Upper lobe of left lung (tissue), 6 donors: ENCODE measurements around the gene DENND2C. TPM values are rescaled to one million over a fixed set of nuclear protein-coding genes. Genes with fewer than 3 reads are reported as not detected.

Experiments
- ATAC-seq, 2 donors: fragments of 200-7000 bp; cut with Tn5 transposase; one replicate each; pipeline ENCODE4 v1.9.1; 2022; ENCODE audit warnings: mild to moderate bottlenecking in 2 of 2, moderate library complexity in 2 of 2; ENCODE audit not compliant: low FRiP score in 2 of 2
- DNase-seq, 2 donors: peaks; one replicate each; pipeline ENCODE4 v3.0.0-alpha.2; 2019 to 2020
- H3K27ac ChIP-seq, 4 donors: fragments of 200-600 bp; sonication (generic); one replicate each; pipeline ENCODE4 v1.5.1; 2016 to 2019
- H3K27me3 ChIP-seq, 4 donors: fragments of 200-600 bp; sonication (generic); one replicate each; pipeline ENCODE4 v1.5.1; 2017 to 2019
- H3K36me3 ChIP-seq, 4 donors: fragments of 200-600 bp; sonication (generic); one replicate each; pipeline ENCODE4 v1.5.1; 2016 to 2019
- H3K4me1 ChIP-seq, 4 donors: fragments of 200-600 bp; sonication (generic); one replicate each; pipeline ENCODE4 v1.5.1; 2018 to 2019
- H3K4me3 ChIP-seq, 4 donors: fragments of 200-600 bp; sonication (generic); one replicate each; pipeline ENCODE4 v1.5.1; 2017 to 2019; ENCODE audit warnings: mild to moderate bottlenecking in 2 of 4, moderate library complexity in 1 of 4
- H3K9me3 ChIP-seq, 4 donors: fragments of 200-600 bp; sonication (generic); one replicate each; pipeline ENCODE4 v1.5.1; 2018 to 2019
- CTCF ChIP-seq, 6 experiments: fragments of 450-650 bp in 4 of 6; fragments of 200-600 bp in 2 of 6; sonication (generic) in 2 of 6; IDR thresholded peaks; one replicate each; pipeline ENCODE4 v1.5.1; 2016 to 2019; ENCODE audit warnings: antibody characterized with exemption in 6 of 6
- EP300 ChIP-seq, 4 donors: sonication (generic); formaldehyde crosslinking; IDR thresholded peaks; one replicate each; pipeline ENCODE4 v1.5.1; 2017; ENCODE audit warnings: antibody characterized with exemption in 4 of 4, control low read depth in 2 of 4
- POLR2A ChIP-seq, 4 donors: fragments of 450-650 bp; IDR thresholded peaks; one replicate each; pipeline ENCODE4 v1.5.1; 2016 to 2017; ENCODE audit warnings: antibody characterized with exemption in 4 of 4, mild to moderate bottlenecking in 2 of 4
- POLR2AphosphoS5 ChIP-seq, 2 donors: sonication (generic); formaldehyde crosslinking; IDR thresholded peaks; one replicate each; pipeline ENCODE4 v1.5.1; 2017; ENCODE audit warnings: antibody characterized with exemption in 2 of 2
- WGBS, 2 donors: methylation state at CpG; one replicate each; pipeline ENCODE4 v1.1.5; 2017 to 2018; 5-methylcytosine and 5-hydroxymethylcytosine counted together
- total RNA-seq, 6 donors: library from RNA; depleted of rRNA in 4 of 6; stranded (reverse); fragments of >200 nt in 4 of 6; gene quantifications; one replicate each; pipeline versions ENCODE4 v1.1.0 to v1.2.1, GENCODE V29; 2016 to 2021
- donor health status: DM: no; HTN: no; CAD: no; lungs with moderate emphysema.
- donor health status: DM: no; HTN: yes; CAD: no; lungs with severe emphysema.

DENND2C gene
- total RNA-seq, 6 donors from 2014 or later: 2.1 to 6.5 (median 3.6) TPM

DNA sequence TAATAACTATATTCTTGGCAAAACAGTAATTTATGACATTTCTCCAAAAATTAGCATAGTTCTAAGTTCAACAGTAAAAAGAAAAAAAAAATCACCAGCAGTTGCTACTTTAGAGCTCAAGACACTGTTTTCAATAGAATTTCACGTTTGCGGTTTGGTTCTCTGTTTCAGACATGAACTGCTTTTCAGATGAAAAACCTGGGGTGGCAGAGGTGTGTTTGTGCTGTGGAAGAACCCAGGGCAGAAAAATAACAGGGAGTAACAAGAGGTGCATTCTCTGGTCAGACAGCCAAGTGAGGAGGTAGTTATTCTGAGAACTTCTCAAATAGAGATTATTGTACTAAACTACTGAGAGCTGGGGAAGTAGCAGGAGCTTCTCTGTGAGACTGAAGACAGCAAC, 37.8 kb upstream of the DENND2C start:
- TF ChIP-seq POLR2A (IDR thresholded peaks at IDR 0.05) (no peak), CTCF (IDR thresholded peaks at IDR 0.05) (no peak), EP300 (IDR thresholded peaks at IDR 0.05) (no peak), POLR2AphosphoS5 (IDR thresholded peaks at IDR 0.05) (no peak)
- no peaks in the 10 kb centered on the region for H3K27me3 ChIP-seq
- H3K4me1 ChIP-seq: no peaks in the 10 kb centered on the region
- H3K4me3 ChIP-seq: no peak overlapping the region
- H3K27ac ChIP-seq: no peak overlapping the region
- DNase-seq (no peak), ATAC-seq (no peak)
- peaks cover 22 to 73% (median 50%) of the 10 kb centered on the region in 4 donors for H3K36me3 ChIP-seq
- H3K9me3 ChIP-seq: no peaks in the 10 kb centered on the region
- WGBS, 2 donors: 91 to 92% methylated on average over 2 of the region's 2 CpGs

DNA sequence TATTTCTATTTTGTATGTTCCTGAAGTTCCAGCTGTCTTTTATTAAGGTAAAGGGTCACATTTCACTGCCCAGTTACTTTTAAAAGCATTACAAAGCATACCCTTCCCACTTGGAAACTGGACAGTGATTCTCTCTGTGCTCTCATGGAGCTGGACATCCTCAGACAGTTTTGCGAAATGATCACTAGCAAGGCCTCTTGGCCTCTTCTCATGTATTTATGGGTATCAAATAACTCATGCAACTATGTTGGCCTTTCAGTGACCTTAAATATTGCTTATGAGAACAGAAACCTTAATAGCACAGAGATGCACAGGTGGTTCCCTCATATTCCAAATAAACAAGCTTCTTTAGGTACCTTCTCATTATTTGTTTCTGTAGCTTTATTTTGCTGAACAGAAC, 33.4 kb upstream of the DENND2C start:
- DNase-seq (no peak), ATAC-seq (no peak)
- no peaks in the 10 kb centered on the region for H3K9me3 ChIP-seq
- no peaks in the 10 kb centered on the region for H3K4me1 ChIP-seq
- H3K36me3 ChIP-seq: peaks cover 13 to 32% (median 19%) of the 10 kb centered on the region in 4 donors
- no peak overlapping the region for H3K27ac ChIP-seq
- 96 to 100% methylated on average over 1 of the region's 1 CpG for WGBS, 2 donors
- TF ChIP-seq POLR2AphosphoS5 (IDR thresholded peaks at IDR 0.05): no peak
- TF ChIP-seq EP300 (IDR thresholded peaks at IDR 0.05): no peak
- no peak for TF ChIP-seq POLR2A (IDR thresholded peaks at IDR 0.05)
- TF ChIP-seq CTCF (IDR thresholded peaks at IDR 0.05): no peak
- H3K27me3 ChIP-seq: no peaks in the 10 kb centered on the region
- no peak overlapping the region for H3K4me3 ChIP-seq

DNA sequence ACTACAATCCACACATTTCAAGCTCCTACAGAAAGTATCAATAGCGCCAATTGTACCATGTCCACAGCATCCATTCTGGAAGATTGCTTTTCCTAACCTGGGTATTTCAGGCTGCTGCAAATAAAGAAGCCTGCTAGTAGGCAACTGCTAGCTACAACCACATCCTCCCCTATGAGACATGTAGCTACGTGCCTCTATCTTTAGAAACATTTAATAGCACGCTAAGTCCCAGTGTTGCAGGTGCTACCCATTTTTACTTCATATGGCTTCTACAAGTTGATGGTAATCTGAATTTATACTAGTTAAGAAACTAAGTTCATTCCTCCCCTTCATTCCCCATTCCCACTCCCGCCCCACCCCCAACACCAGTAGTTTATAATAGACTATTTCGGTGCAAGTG, 32.9 kb upstream of the DENND2C start:
- no peaks in the 10 kb centered on the region for H3K9me3 ChIP-seq
- no peaks in the 10 kb centered on the region for H3K4me1 ChIP-seq
- ATAC-seq (no peak), DNase-seq (no peak)
- no peak overlapping the region for H3K27ac ChIP-seq
- 96% methylated on average over 5 of the region's 5 CpGs for WGBS, 2 donors
- no peak overlapping the region for H3K4me3 ChIP-seq
- peaks cover 9 to 27% (median 14%) of the 10 kb centered on the region in 4 donors for H3K36me3 ChIP-seq
- H3K27me3 ChIP-seq: no peaks in the 10 kb centered on the region
- TF ChIP-seq POLR2A (IDR thresholded peaks at IDR 0.05) (no peak), POLR2AphosphoS5 (IDR thresholded peaks at IDR 0.05) (no peak), CTCF (IDR thresholded peaks at IDR 0.05) (no peak), EP300 (IDR thresholded peaks at IDR 0.05) (no peak)

GRCh38 chr1:114701931-114702330, 32.1 kb upstream of the DENND2C start:
- TF ChIP-seq CTCF (IDR thresholded peaks at IDR 0.05) (no peak), EP300 (IDR thresholded peaks at IDR 0.05) (no peak), POLR2AphosphoS5 (IDR thresholded peaks at IDR 0.05) (no peak), POLR2A (IDR thresholded peaks at IDR 0.05) (no peak)
- 69 to 79% methylated on average over 2 of the region's 2 CpGs for WGBS, 2 donors
- Histone ChIP-seq H3K27ac (no peak overlapping the region), H3K4me1 (no peaks in the 10 kb centered on the region), H3K27me3 (no peaks in the 10 kb centered on the region), H3K36me3 (peaks cover under 1 to 19% (median 6%) of the 10 kb centered on the region in 4 donors), H3K4me3 (no peak overlapping the region), H3K9me3 (no peaks in the 10 kb centered on the region)
- no peak for DNase-seq
- ATAC-seq: no peak

GRCh38 chr1:114700036-114700600, 30.3 kb upstream of the DENND2C start:
- Histone ChIP-seq H3K27me3 (no peaks in the 10 kb centered on the region), H3K27ac (no peak overlapping the region), H3K9me3 (no peaks in the 10 kb centered on the region), H3K4me3 (no peak overlapping the region), H3K4me1 (no peaks in the 10 kb centered on the region), H3K36me3 (peaks cover 0 to under 1% (median 0%) of the 10 kb centered on the region in 4 donors)
- WGBS, 2 donors: 40 to 46% methylated on average over 4 of the region's 4 CpGs
- DNase-seq: no peak
- no peak for ATAC-seq
- TF ChIP-seq EP300 (IDR thresholded peaks at IDR 0.05) (no peak), POLR2A (IDR thresholded peaks at IDR 0.05) (no peak), POLR2AphosphoS5 (IDR thresholded peaks at IDR 0.05) (no peak), CTCF (IDR thresholded peaks at IDR 0.05) (no peak)
